Neural cell (in vitro differentiated cells): ENCODE measurements around the gene LRIT1. TPM values are rescaled to one million over a fixed set of nuclear protein-coding genes. Genes with fewer than 3 reads are reported as not detected.

ENCODE experiments used
- H2AFZ ChIP-seq: fragments of 200-600, 300-800 bp; sonication (generic), shearing (Covaris generic); 2 replicates; pipeline ENCODE4 v1.6.0; 2014; ENCODE audit warnings: low read depth, mild to moderate bottlenecking, antibody characterized with exemption, low read length, moderate library complexity
- H3F3A ChIP-seq: fragments of 200-600 bp; shearing (Covaris generic); 2 replicates; pipeline ENCODE4 v1.6.1; 2016; ENCODE audit warnings: mild to moderate bottlenecking, moderate library complexity, mixed read lengths, antibody characterized with exemption, low read length; ENCODE audit not compliant: insufficient read depth, poor library complexity, severe bottlenecking
- H3K27ac ChIP-seq: fragments of 200-600, 300-800 bp; sonication (generic), shearing (Covaris generic); 2 replicates; pipeline ENCODE4 v1.5.1; 2014; ENCODE audit warnings: mild to moderate bottlenecking, low read length, moderate library complexity
- H3K27me3 ChIP-seq: fragments of 300-800, 200-600 bp; sonication (generic), shearing (Covaris generic); 2 replicates; pipeline ENCODE4 v1.6.0; 2014; ENCODE audit warnings: mild to moderate bottlenecking, low read depth, low read length, moderate library complexity; ENCODE audit not compliant: insufficient read depth
- H3K36me3 ChIP-seq: fragments of 300-800, 200-600 bp; sonication (generic), shearing (Covaris generic); 2 replicates; pipeline ENCODE4 v1.5.1; 2014; ENCODE audit warnings: mild to moderate bottlenecking, antibody characterized with exemption, low read length, moderate library complexity; ENCODE audit not compliant: insufficient read depth
- H3K4me2 ChIP-seq: fragments of 300-800, 200-600 bp; sonication (generic), shearing (Covaris generic); 2 replicates; pipeline ENCODE4 v1.6.0; 2014; ENCODE audit warnings: mild to moderate bottlenecking, low read length
- H3K4me3 ChIP-seq: fragments of 300-800, 200-600 bp; sonication (generic), shearing (Covaris generic); 2 replicates; pipeline ENCODE4 v1.5.1; 2014; ENCODE audit warnings: mild to moderate bottlenecking, low read length, moderate library complexity
- H3K79me2 ChIP-seq: fragments of 200-600 bp; shearing (Covaris generic); replicated peaks from 2 replicates; pipeline ENCODE4 v1.6.0; 2014; ENCODE audit warnings: mild to moderate bottlenecking, low read length, moderate library complexity; ENCODE audit not compliant: insufficient read depth
- H3K9ac ChIP-seq: fragments of 300-800, 200-600 bp; sonication (generic), shearing (Covaris generic); 2 replicates; pipeline ENCODE4 v1.6.1; 2016; ENCODE audit warnings: mild to moderate bottlenecking, low read length, mixed read lengths
- H3K9me2 ChIP-seq: fragments of 200-600 bp; shearing (Covaris generic); 2 replicates; pipeline ENCODE4 v1.6.1; 2016; ENCODE audit warnings: mild to moderate bottlenecking, low read length, mixed read lengths; ENCODE audit not compliant: insufficient read depth
- H3K9me3 ChIP-seq: fragments of 200-600, 300-800 bp; sonication (generic), shearing (Covaris generic); 2 replicates; pipeline ENCODE4 v1.6.1; 2016; ENCODE audit warnings: mild to moderate bottlenecking, mixed run types, low read length, moderate library complexity, mixed read lengths
- H4K20me1 ChIP-seq: fragments of 200-600 bp; shearing (Covaris generic); 2 replicates; pipeline ENCODE4 v1.6.1; 2016; ENCODE audit warnings: mild to moderate bottlenecking, mixed run types; ENCODE audit not compliant: insufficient read depth
- CTCF ChIP-seq: fragments of 450-650 bp; IDR thresholded peaks from 2 replicates; pipeline ENCODE4 v1.5.1; 2014; ENCODE audit warnings: antibody characterized with exemption, mild to moderate bottlenecking, moderate library complexity; ENCODE audit not compliant: poor library complexity, severe bottlenecking
- EP300 ChIP-seq: fragments of 450-650 bp; conservative IDR thresholded peaks from 2 replicates; pipeline ENCODE4 v1.6.1; 2014; ENCODE audit warnings: antibody characterized with exemption, mild to moderate bottlenecking, moderate library complexity; ENCODE audit not compliant: poor library complexity, severe bottlenecking
- EZH2 ChIP-seq: fragments of 200-600, 300-800 bp; shearing (Covaris generic), sonication (generic); IDR thresholded peaks from 2 replicates; pipeline ENCODE4 v1.6.1; 2014; ENCODE audit warnings: antibody characterized with exemption, low read length, borderline replicate concordance, mild to moderate bottlenecking; ENCODE audit not compliant: insufficient read depth, poor library complexity, severe bottlenecking
- MXI1 ChIP-seq: fragments of 450-650 bp; conservative IDR thresholded peaks from 2 replicates; pipeline ENCODE4 v1.6.1; 2014; ENCODE audit warnings: antibody characterized with exemption, mild to moderate bottlenecking; ENCODE audit not compliant: poor library complexity, severe bottlenecking
- POLR2AphosphoS5 ChIP-seq: IDR thresholded peaks from 2 replicates; pipeline ENCODE4 v1.6.1; 2012
- RAD21 ChIP-seq: fragments of 450-650 bp; conservative IDR thresholded peaks from 2 replicates; pipeline ENCODE4 v1.6.1; 2014; ENCODE audit warnings: antibody characterized with exemption, mild to moderate bottlenecking, moderate library complexity
- REST ChIP-seq: IDR thresholded peaks from 2 replicates; pipeline ENCODE4 v1.6.1; 2012; ENCODE audit warnings: borderline replicate concordance
- SMC3 ChIP-seq: fragments of 450-650 bp; conservative IDR thresholded peaks from 2 replicates; pipeline ENCODE4 v1.6.1; 2014; ENCODE audit warnings: antibody characterized with exemption, mild to moderate bottlenecking, moderate library complexity; ENCODE audit not compliant: poor library complexity
- TAF1 ChIP-seq: IDR thresholded peaks from 2 replicates; pipeline ENCODE4 v1.6.1; 2012; ENCODE audit warnings: low read depth
- polyA plus RNA-seq: library from polyadenylated mRNA; depleted of rRNA; stranded (reverse); fragments of >200 nt; gene quantifications from 2 replicates; pipeline ENCODE4 v1.2.3, GENCODE V29; 2014

The LRIT1 gene
- polyA plus RNA-seq, 1 donor from 2014 or later: not detected

GRCh38 chr10:84204610-84205009 is 36.7 kb downstream of the LRIT1 start:
- TF ChIP-seq TAF1: no peak
- no peak for TF ChIP-seq SMC3
- no peak for TF ChIP-seq CTCF
- TF ChIP-seq POLR2AphosphoS5: no peak
- TF ChIP-seq RAD21: no peak
- no peak for TF ChIP-seq EP300
- TF ChIP-seq MXI1: no peak
- no peak for TF ChIP-seq EZH2
- Histone ChIP-seq H3K9ac (no peak overlapping the region), H3K9me2 (no peaks in the 10 kb centered on the region), H3K9me3 (no peaks in the 10 kb centered on the region), H3K27ac (no peak overlapping the region), H2AFZ (no peak overlapping the region), H3K4me3 (no peak overlapping the region), H3K36me3 (no peaks in the 10 kb centered on the region), H3K27me3 (no peaks in the 10 kb centered on the region), H4K20me1 (no peaks in the 10 kb centered on the region), H3F3A (no peaks in the 10 kb centered on the region), H3K4me2 (no peak overlapping the region), H3K79me2 (no peaks in the 10 kb centered on the region)

GRCh38 chr10:84204122-84204521 is 37.2 kb downstream of the LRIT1 start:
- H3K9ac ChIP-seq: no peak overlapping the region
- H3K9me3 ChIP-seq: no peaks in the 10 kb centered on the region
- H3K27ac ChIP-seq: no peak overlapping the region
- H3K4me2 ChIP-seq: no peak overlapping the region
- H3F3A ChIP-seq: no peaks in the 10 kb centered on the region
- H2AFZ ChIP-seq: no peak overlapping the region
- no peaks in the 10 kb centered on the region for H3K79me2 ChIP-seq
- no peaks in the 10 kb centered on the region for H3K36me3 ChIP-seq
- H3K4me3 ChIP-seq: no peak overlapping the region
- H4K20me1 ChIP-seq: no peaks in the 10 kb centered on the region
- no peak for TF ChIP-seq MXI1
- no peak for TF ChIP-seq RAD21
- no peak for TF ChIP-seq EP300
- H3K9me2 ChIP-seq: no peaks in the 10 kb centered on the region
- no peaks in the 10 kb centered on the region for H3K27me3 ChIP-seq

- no peaks in the 10 kb centered on the region for H3K36me3 ChIP-seq
- H3K27ac ChIP-seq: no peak overlapping the region
- no peak overlapping the region for H3K4me2 ChIP-seq
- no peaks in the 10 kb centered on the region for H3K9me2 ChIP-seq
- TF ChIP-seq CTCF (no peak), TAF1 (no peak), MXI1 (no peak), RAD21 (no peak), POLR2AphosphoS5 (no peak), REST (no peak), SMC3 (no peak), EP300 (no peak), EZH2 (no peak)
- H4K20me1 ChIP-seq: no peaks in the 10 kb centered on the region
- H3K4me3 ChIP-seq: no peak overlapping the region
- H3F3A ChIP-seq: no peaks in the 10 kb centered on the region
- H2AFZ ChIP-seq: no peak overlapping the region
- H3K27me3 ChIP-seq: no peaks in the 10 kb centered on the region
- H3K9me3 ChIP-seq: no peaks in the 10 kb centered on the region
- H3K79me2 ChIP-seq: no peaks in the 10 kb centered on the region
- no peak overlapping the region for H3K9ac ChIP-seq
Measured at GRCh38 chr10:84202349-84202748, 39.0 kb downstream of the LRIT1 start.
